Smooth muscle cell of the coronary artery (primary cell): ENCODE measurements around the gene OR5K3. TPM values are rescaled to one million over a fixed set of nuclear protein-coding genes. Genes with fewer than 3 reads are reported as not detected.

Experiments used
- total RNA-seq: library from RNA; depleted of rRNA; stranded (reverse); fragments of >200 nt; gene quantifications from 2 replicates; pipeline ENCODE4 v1.2.3, GENCODE V29; 2014; ENCODE audit warnings: low replicate concordance

Gene OR5K3, protein sequence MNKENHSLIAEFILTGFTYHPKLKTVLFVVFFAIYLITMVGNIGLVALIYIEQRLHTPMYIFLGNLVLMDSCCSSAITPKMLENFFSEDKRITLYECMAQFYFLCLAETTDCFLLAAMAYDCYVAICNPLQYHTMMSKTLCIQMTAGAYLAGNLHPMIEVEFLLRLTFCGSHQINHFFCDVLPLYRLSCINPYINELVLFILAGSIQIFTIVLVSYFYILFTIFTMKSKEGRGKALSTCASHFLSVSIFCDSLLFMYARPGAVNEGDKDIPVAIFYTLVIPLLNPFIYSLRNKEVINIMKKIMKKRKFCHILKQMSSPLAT
- total RNA-seq: not detected in 2 replicates

GRCh38 chr3:98390366-98390765, at the start of gene OR5K3:
TSS of gene OR5K3 (plus strand) at chr3:98390666. CDS start at chr3:98390666, 0 bp downstream.

DNA sequence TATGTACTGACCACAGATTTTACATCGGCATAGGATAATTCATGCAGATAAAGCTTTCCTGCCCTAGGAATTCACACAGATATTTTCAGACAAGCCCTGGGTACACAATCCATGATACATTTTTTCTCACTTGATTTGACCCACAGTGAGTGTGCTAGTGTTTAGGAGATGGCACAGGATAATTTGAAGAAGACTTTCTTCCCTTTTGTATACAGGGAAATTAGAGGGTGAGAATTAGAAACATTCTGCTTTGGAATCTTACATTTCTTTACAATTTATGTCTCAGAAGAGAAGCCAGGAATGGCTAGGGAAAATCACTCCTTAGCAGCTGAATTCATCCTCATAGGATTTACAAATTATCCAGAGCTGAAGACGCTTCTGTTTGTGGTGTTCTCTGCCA, 36.9 kb upstream of the OR5K3 start, which contains the start of gene OR5K4:
Gene OR5K4, plus strand, starts transcription at position 301 of the 400 bp plus-strand sequence. Its CDS starts 0 bp downstream, at position 301.

Other genes starting within 250 kb of the OR5K3 start
- gene OR5H14, start 243.2 kb upstream of the OR5K3 start, total RNA-seq: not detected in 2 replicates
- not detected in 2 replicates for gene OR5H15, start 224.0 kb upstream of the OR5K3 start, total RNA-seq
- not detected in 2 replicates for gene OR5H6, start 126.4 kb upstream of the OR5K3 start, total RNA-seq
- gene OR5H2, start 108.2 kb upstream of the OR5K3 start, total RNA-seq: not detected in 2 replicates
- not detected in 2 replicates for gene OR5K4, start 36.8 kb upstream of the OR5K3 start, total RNA-seq
- gene OR5K1, start 72.5 kb downstream of the OR5K3 start, total RNA-seq: not detected in 2 replicates
- gene OR5K2, start 107.0 kb downstream of the OR5K3 start, total RNA-seq: not detected in 2 replicates
- gene CLDND1, start 132.2 kb downstream of the OR5K3 start, total RNA-seq: 56.7 and 59.7 TPM in 2 replicates
- not detected in 2 replicates for gene GPR15, start 141.3 kb downstream of the OR5K3 start, total RNA-seq
- gene CPOX, start 202.9 kb downstream of the OR5K3 start, total RNA-seq: 14.7 and 18.7 TPM in 2 replicates